HepG2 (cell line): ENCODE results near the gene VWA7. TPM values are rescaled to one million over a fixed set of nuclear protein-coding genes. Genes with fewer than 3 reads are reported as not detected.

ENCODE experiments used
- ATAC-seq: fragments of 200-7000 bp; cut with Tn5 transposase; 3 replicates; pipeline ENCODE4 v1.9.1; 2020; ENCODE audit warnings: mild to moderate bottlenecking, moderate library complexity
- BruUV-seq: library from RNA; stranded (reverse); fragments of 400-500 nt; replicated peaks from 2 replicates; lab custom pipeline; 2021; lab: Mats Ljungman, UMichigan
- CTCF ChIA-PET: fragments of 300-600 bp; formaldehyde crosslinking; extraction: SDS; loops from one replicate; lab custom pipeline; 2021; ENCODE audit warnings: low total read pairs, inconsistent platforms, low intra/inter-chr PET ratio; lab: Yijun Ruan, JAX
- POLR2A ChIA-PET: fragments of 350-600 bp; sonication (Branson Sonifier 250); formaldehyde crosslinking; loops from one replicate; lab custom pipeline; 2020; ENCODE audit warnings: antibody characterized with exemption, inconsistent platforms; lab: Yijun Ruan, JAX
- DNase-seq: peaks from one replicate; pipeline ENCODE4 v3.0.0-alpha.2; 2015; ENCODE audit warnings: low spot score
- FAIRE-seq: peaks from 3 replicates; lab custom pipeline; 2011; peaks lifted over from hg19 to GRCh38; lab: Jason Lieb, UNC
- H2AFZ ChIP-seq: one replicate; pipeline ENCODE4 v1.6.1; 2011; ENCODE audit warnings: low read length, inconsistent platforms
- H3K27ac ChIP-seq: fragments of 300-600 bp; 3 replicates; pipeline ENCODE4 v1.8.0; 2011; ENCODE audit warnings: mixed run types, mild to moderate bottlenecking, mixed read lengths, low read length, inconsistent platforms; ENCODE audit not compliant: insufficient read depth; ENCODE audit errors: extremely low read length
- H3K27me3 ChIP-seq, 2 experiments: fragments of 200-600 bp in 1 of 2; 2 replicates in 1 of 2; 3 replicates in 1 of 2; pipeline versions ENCODE4 v1.6.0 to v1.8.0; 2011; ENCODE audit warnings: low read length in 2 of 2, mild to moderate bottlenecking in 2 of 2, moderate library complexity in 2 of 2, inconsistent platforms in 1 of 2; ENCODE audit not compliant: insufficient read depth in 2 of 2, control insufficient read depth in 1 of 2
- H3K36me3 ChIP-seq, 2 experiments: fragments of 200-600 bp in 1 of 2; replicated peaks in 1 of 2; 2 replicates in 1 of 2; 3 replicates in 1 of 2; pipeline versions ENCODE4 v1.5.1 to v1.8.0; 2011; ENCODE audit warnings: low read length in 2 of 2, inconsistent platforms in 1 of 2; ENCODE audit not compliant: insufficient read depth in 2 of 2, control insufficient read depth in 1 of 2
- H3K4me1 ChIP-seq: 2 replicates; pipeline ENCODE4 v1.5.1; 2012; ENCODE audit warnings: low read length, inconsistent platforms; ENCODE audit not compliant: insufficient read depth
- H3K4me2 ChIP-seq: 2 replicates; pipeline ENCODE4 v1.6.0; 2011; ENCODE audit warnings: low read depth, low read length, inconsistent platforms
- H3K4me3 ChIP-seq, 3 experiments: fragments of 200-600 bp in 1 of 3; sonication (generic), shearing (Covaris generic) in 1 of 3; replicated peaks in 1 of 3; 2 replicates each; pipeline ENCODE4 v1.5.1; 2011 to 2016; ENCODE audit warnings: low read length in 3 of 3, inconsistent platforms in 2 of 3, low read depth in 2 of 3, mild to moderate bottlenecking in 2 of 3, control low read depth in 1 of 3, mixed read lengths in 1 of 3; ENCODE audit not compliant: insufficient read depth in 1 of 3
- H3K79me2 ChIP-seq: one replicate; pipeline ENCODE4 v1.6.1; 2011; ENCODE audit warnings: low read length, inconsistent platforms; ENCODE audit not compliant: insufficient read depth
- H3K9ac ChIP-seq: 2 replicates; pipeline ENCODE4 v1.6.0; 2011; ENCODE audit warnings: mild to moderate bottlenecking, low read depth, low read length, inconsistent platforms; ENCODE audit not compliant: insufficient read depth
- H3K9me3 ChIP-seq: 2 replicates; pipeline ENCODE4 v1.5.1; 2012; ENCODE audit warnings: mild to moderate bottlenecking, low read length
- H4K20me1 ChIP-seq: 2 replicates; pipeline ENCODE4 v1.6.0; 2011; ENCODE audit warnings: inconsistent platforms, mild to moderate bottlenecking, low read length, moderate library complexity; ENCODE audit not compliant: insufficient read depth
- BRF2 ChIP-seq: sonication (generic); formaldehyde crosslinking; IDR thresholded peaks from 2 replicates; pipeline ENCODE4 v1.8.1; 2022; ENCODE audit warnings: mild to moderate bottlenecking, missing genetic modification reagents
- CSRNP1 ChIP-seq: sonication (generic); formaldehyde crosslinking; IDR thresholded peaks from 2 replicates; pipeline ENCODE4 v1.8.1; 2023; ENCODE audit warnings: mild to moderate bottlenecking, missing genetic modification reagents
- FOXK2 ChIP-seq: fragments of 450-650 bp; IDR thresholded peaks from 2 replicates; pipeline ENCODE4 v1.6.1; 2016
- IRF2 ChIP-seq: IDR thresholded peaks from 2 replicates; pipeline ENCODE4 v1.6.1; 2018; ENCODE audit warnings: missing genetic modification reagents, missing compliant biosample characterization
- MED1 ChIP-seq: sonication (generic); formaldehyde crosslinking; IDR thresholded peaks from 2 replicates; pipeline ENCODE4 v1.4.0; 2020; ENCODE audit warnings: missing genetic modification reagents
- NR2F6 ChIP-seq, 2 experiments: IDR thresholded peaks; 2 replicates each; pipeline ENCODE4 v1.6.1; 2016; ENCODE audit warnings: antibody characterized with exemption in 1 of 2, mild to moderate bottlenecking in 1 of 2
- PRDM10 ChIP-seq: sonication (generic); formaldehyde crosslinking; IDR thresholded peaks from 2 replicates; pipeline ENCODE4 v1.4.0; 2020; ENCODE audit warnings: low read depth, missing genetic modification reagents
- RARG ChIP-seq: sonication (generic); formaldehyde crosslinking; IDR thresholded peaks from 2 replicates; pipeline ENCODE4 v1.4.0; 2020; ENCODE audit warnings: low read depth, mild to moderate bottlenecking, missing genetic modification reagents
- RXRB ChIP-seq: IDR thresholded peaks from 2 replicates; pipeline ENCODE4 v1.6.1; 2016; ENCODE audit warnings: borderline replicate concordance, missing genetic modification reagents, missing compliant biosample characterization
- SAP130 ChIP-seq: IDR thresholded peaks from 2 replicates; pipeline ENCODE4 v1.6.1; 2016; ENCODE audit warnings: low read depth
- SMC3 ChIP-seq: IDR thresholded peaks from 2 replicates; pipeline ENCODE4 v1.6.1; 2011; ENCODE audit warnings: low read length, improper control_type of control experiment
- SP1 ChIP-seq, 2 experiments: fragments of 450-650 bp in 1 of 2; sonication (generic) in 1 of 2; formaldehyde crosslinking in 1 of 2; IDR thresholded peaks; 2 replicates each; pipeline versions ENCODE4 v1.4.0 to v1.6.1; 2016 to 2020; ENCODE audit warnings: missing genetic modification reagents in 1 of 2
- ZBTB38 ChIP-seq: sonication (generic); formaldehyde crosslinking; IDR thresholded peaks from 2 replicates; pipeline ENCODE4 v1.5.1; 2020; ENCODE audit warnings: mild to moderate bottlenecking, missing genetic modification reagents
- ZBTB8A ChIP-seq: sonication (generic); formaldehyde crosslinking; IDR thresholded peaks from 2 replicates; pipeline ENCODE4 v1.4.0; 2020; ENCODE audit warnings: mild to moderate bottlenecking, low read depth, missing genetic modification reagents, borderline replicate concordance
- ZNF414 ChIP-seq: sonication (generic); formaldehyde crosslinking; IDR thresholded peaks from 2 replicates; pipeline ENCODE4 v1.5.0; 2020; ENCODE audit warnings: missing genetic modification reagents
- ZNF496 ChIP-seq: sonication (generic); formaldehyde crosslinking; IDR thresholded peaks from 2 replicates; pipeline ENCODE4 v1.8.1; 2023; ENCODE audit warnings: mild to moderate bottlenecking, moderate library complexity, missing genetic modification reagents; ENCODE audit not compliant: insufficient replicate concordance
- ZNF614 ChIP-seq: IDR thresholded peaks from 2 replicates; pipeline ENCODE4 v1.6.1; 2018; ENCODE audit warnings: missing biosample characterization, missing genetic modification reagents, inconsistent platforms, borderline replicate concordance
- ZNF652 ChIP-seq: IDR thresholded peaks from 2 replicates; pipeline ENCODE4 v1.6.1; 2016; ENCODE audit warnings: low read depth, borderline replicate concordance
- WGBS: methylation state at CpG from one replicate; pipeline ENCODE4 v1.1.6; 2017; ENCODE audit warnings: low lambda C conversion rate; 5-methylcytosine and 5-hydroxymethylcytosine counted together
- in situ Hi-C: cut with HindIII; loops from 2 replicates; pipeline ENCODE4 v1.10.0; 2017; ENCODE audit warnings: low pct_unique_long_range_greater_than_20kb; ENCODE audit not compliant: extremely low pct_ligation_motif_present
- intact Hi-C: fragments of 100-400 bp; cut with micrococcal nuclease; formaldehyde crosslinking; loops from one replicate; pipeline ENCODE4 v1.10.0; 2022; ENCODE audit not compliant: unreplicated experiment
- polyA plus RNA-seq, 8 experiments: library from polyadenylated mRNA; depleted of rRNA in 3 of 8; stranded (reverse) in 7 of 8; unstranded in 1 of 8; fragments of >200 nt; fragmentation: Illumina TruSeq in 4 of 8; extraction: Trizol in 4 of 8; gene quantifications; 2 replicates each; pipeline versions ENCODE4 v1.2.1 to v1.2.3, GENCODE V29; 2011 to 2016; ENCODE audit warnings: low read depth in 4 of 8, missing spikeins in 1 of 8, mixed read lengths in 1 of 8; ENCODE audit not compliant: insufficient read depth in 1 of 8
- total RNA-seq, 5 experiments: library from RNA; depleted of rRNA; stranded (reverse); fragments of >200 nt; fragmentation: Illumina TruSeq; extraction: Trizol; gene quantifications; 2 replicates each; pipeline ENCODE4 v1.2.3, GENCODE V29; 2016; ENCODE audit warnings: low read depth in 1 of 5

The VWA7 gene
- total and polyA plus RNA-seq, 2 of the 13 experiments (the other 11 are each of a cell fraction or from before 2014, with no cell fraction given) = 0.86 to 3.3 TPM

- DNase-seq = peak; percentile 68
- ChIA-PET POLR2A (interaction anchor here (1.0 to 1.6 kb wide), 2 partner anchors 25 to 27 kb away, joined by 3 to 10 read pairs; partner anchors contain the start of gene CLIC1), CTCF (no interaction called here)
- H3K9ac ChIP-seq = no peak overlapping the region
- BruUV-seq = no TSS peak
- H4K20me1 ChIP-seq = no peaks in the 10 kb centered on the region
- FAIRE-seq = peak; percentile 34
- H3K9me3 ChIP-seq = no peaks in the 10 kb centered on the region
- no peak overlapping the region for H3K27ac ChIP-seq
- peaks cover 47% of the 10 kb centered on the region for H3K4me1 ChIP-seq
- no peak overlapping the region for H3K4me2 ChIP-seq
- no peak overlapping the region for H2AFZ ChIP-seq
- in situ Hi-C loops (no loop called here), intact Hi-C loops (no loop called here)
- WGBS = 20% methylated on average over 1 of the region's 1 CpG
- no peaks in the 10 kb centered on the region for H3K79me2 ChIP-seq
- peak; percentile 10 for ATAC-seq
- no peaks in the 10 kb centered on the region for H3K27me3 ChIP-seq
- H3K36me3 ChIP-seq = peaks cover 0 to 2% of the 10 kb centered on the region in 2 experiments; a peak in 3 of 5 replicates
- H3K4me3 ChIP-seq = no peak overlapping the region
- TF ChIP-seq ZBTB8A (CRISPR knock-in tag) (no peak), NR2F6 (IDR thresholded peaks at IDR 0.05) (no peak), NR2F6 (CRISPR knock-in tag; IDR thresholded peaks at IDR 0.05) (peak; percentile 30; the same call in 1 of the 2 replicates), BRF2 (no peak), CSRNP1 (no peak), SMC3 (peak; percentile 49; the same call in 1 of the 2 replicates), SAP130 (CRISPR knock-in tag) (peak; percentile 49; the same call in 1 of the 2 replicates), ZNF414 (no peak), ZNF652 (peak; percentile 98), FOXK2 (0 out of 2 replicates have a peak, but pooled peaks have one; percentile 19), IRF2 (CRISPR knock-in tag) (peak; percentile 55; the same call in 1 of the 2 replicates), PRDM10 (peak; percentile 97), MED1 (peak; percentile 18; the same call in 1 of the 2 replicates), ZNF496 (CRISPR knock-in tag) (no peak), ZNF614 (CRISPR knock-in tag) (0 out of 2 replicates have a peak, but pooled peaks have one; percentile 12), SP1 (IDR thresholded peaks at IDR 0.05) (no peak), SP1 (CRISPR knock-in tag; IDR thresholded peaks at IDR 0.05) (0 out of 2 replicates have a peak, but pooled peaks have one; percentile 17), RARG (CRISPR knock-in tag) (no peak), ZBTB38 (CRISPR knock-in tag) (0 out of 2 replicates have a peak, but pooled peaks have one; percentile 25), RXRB (CRISPR knock-in tag) (peak; percentile 41; the same call in 1 of the 2 replicates)
Observed at GRCh38 chr6:31763619-31763940, 13.5 kb downstream of the VWA7 start.
